ENCODE data around the gene SLC1A4.

DNA sequence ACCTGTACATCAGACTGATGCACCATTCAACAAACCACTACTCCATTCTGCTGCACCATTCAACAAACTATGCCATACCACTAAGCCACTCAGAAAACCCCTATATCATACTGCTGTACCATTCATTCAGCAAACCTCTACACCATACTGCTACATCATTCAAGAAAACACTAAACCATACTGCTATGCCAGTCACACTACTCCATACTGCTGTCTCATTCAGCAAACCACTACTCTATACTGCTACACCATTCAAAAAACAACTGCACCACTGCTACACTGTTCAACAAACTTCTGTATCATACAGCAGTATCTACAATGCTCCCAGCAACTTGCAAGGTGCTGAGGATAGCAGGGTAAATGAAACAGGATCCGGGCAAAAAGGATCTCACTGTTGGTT is 12.9 kb upstream of the SLC1A4 start:
- TF ChIP-seq, protein P1, sequence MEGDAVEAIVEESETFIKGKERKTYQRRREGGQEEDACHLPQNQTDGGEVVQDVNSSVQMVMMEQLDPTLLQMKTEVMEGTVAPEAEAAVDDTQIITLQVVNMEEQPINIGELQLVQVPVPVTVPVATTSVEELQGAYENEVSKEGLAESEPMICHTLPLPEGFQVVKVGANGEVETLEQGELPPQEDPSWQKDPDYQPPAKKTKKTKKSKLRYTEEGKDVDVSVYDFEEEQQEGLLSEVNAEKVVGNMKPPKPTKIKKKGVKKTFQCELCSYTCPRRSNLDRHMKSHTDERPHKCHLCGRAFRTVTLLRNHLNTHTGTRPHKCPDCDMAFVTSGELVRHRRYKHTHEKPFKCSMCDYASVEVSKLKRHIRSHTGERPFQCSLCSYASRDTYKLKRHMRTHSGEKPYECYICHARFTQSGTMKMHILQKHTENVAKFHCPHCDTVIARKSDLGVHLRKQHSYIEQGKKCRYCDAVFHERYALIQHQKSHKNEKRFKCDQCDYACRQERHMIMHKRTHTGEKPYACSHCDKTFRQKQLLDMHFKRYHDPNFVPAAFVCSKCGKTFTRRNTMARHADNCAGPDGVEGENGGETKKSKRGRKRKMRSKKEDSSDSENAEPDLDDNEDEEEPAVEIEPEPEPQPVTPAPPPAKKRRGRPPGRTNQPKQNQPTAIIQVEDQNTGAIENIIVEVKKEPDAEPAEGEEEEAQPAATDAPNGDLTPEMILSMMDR (IDR thresholded peaks at IDR 0.05): no peak
- TF ChIP-seq POLR2A (IDR thresholded peaks at IDR 0.05): no peak

Measured in tibial nerve (tissue), 3 donors.